Fibroblast of the aortic adventitia (primary cell): ENCODE results near the gene NXPH2. TPM values are rescaled to one million over a fixed set of nuclear protein-coding genes. Genes with fewer than 3 reads are reported as not detected.

Source experiments
- DNase-seq: peaks from one replicate; pipeline ENCODE4 v3.0.0-alpha.2; 2010; ENCODE audit warnings: low read depth
- H3K4me3 ChIP-seq: 2 replicates; pipeline ENCODE4 v1.5.1; 2011; ENCODE audit warnings: low read depth, mild to moderate bottlenecking, control low read depth, low read length, moderate library complexity
- total RNA-seq: library from RNA; depleted of rRNA; stranded (reverse); fragments of >200 nt; gene quantifications from 2 replicates; pipeline ENCODE4 v1.2.3, GENCODE V29; 2012; ENCODE audit warnings: low replicate concordance
- TF ChIP-seq, protein P1 (sequence below): IDR thresholded peaks from 2 replicates; pipeline ENCODE4 v1.5.1; 2011; ENCODE audit warnings: mild to moderate bottlenecking, low read length, control low read depth, inconsistent platforms; ENCODE audit not compliant: insufficient read depth

NXPH2 gene
- total RNA-seq, 1 donor = not detected

DNA sequence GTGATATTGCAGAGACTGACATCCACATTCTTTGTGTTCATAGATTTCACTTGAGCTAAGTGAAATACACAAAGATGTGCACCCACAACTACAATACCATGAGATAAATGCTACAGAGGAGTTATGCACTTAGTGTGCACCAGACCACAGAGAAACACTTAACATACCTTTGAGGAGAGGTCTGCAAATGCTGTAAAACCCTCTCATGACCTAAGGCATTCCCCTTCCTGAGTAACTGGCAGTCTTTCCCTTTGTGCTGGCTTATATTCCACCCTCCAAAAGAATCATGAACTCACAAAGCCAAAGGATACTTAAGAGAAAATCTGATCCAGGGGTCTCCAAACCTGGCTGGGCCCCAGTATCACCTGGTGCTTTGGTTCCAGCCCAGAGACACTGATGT is 16.2 kb downstream of the NXPH2 start:
- TF ChIP-seq, protein P1, sequence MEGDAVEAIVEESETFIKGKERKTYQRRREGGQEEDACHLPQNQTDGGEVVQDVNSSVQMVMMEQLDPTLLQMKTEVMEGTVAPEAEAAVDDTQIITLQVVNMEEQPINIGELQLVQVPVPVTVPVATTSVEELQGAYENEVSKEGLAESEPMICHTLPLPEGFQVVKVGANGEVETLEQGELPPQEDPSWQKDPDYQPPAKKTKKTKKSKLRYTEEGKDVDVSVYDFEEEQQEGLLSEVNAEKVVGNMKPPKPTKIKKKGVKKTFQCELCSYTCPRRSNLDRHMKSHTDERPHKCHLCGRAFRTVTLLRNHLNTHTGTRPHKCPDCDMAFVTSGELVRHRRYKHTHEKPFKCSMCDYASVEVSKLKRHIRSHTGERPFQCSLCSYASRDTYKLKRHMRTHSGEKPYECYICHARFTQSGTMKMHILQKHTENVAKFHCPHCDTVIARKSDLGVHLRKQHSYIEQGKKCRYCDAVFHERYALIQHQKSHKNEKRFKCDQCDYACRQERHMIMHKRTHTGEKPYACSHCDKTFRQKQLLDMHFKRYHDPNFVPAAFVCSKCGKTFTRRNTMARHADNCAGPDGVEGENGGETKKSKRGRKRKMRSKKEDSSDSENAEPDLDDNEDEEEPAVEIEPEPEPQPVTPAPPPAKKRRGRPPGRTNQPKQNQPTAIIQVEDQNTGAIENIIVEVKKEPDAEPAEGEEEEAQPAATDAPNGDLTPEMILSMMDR = no peak
- DNase-seq = no peak
- H3K4me3 ChIP-seq = no peak overlapping the region

DNA sequence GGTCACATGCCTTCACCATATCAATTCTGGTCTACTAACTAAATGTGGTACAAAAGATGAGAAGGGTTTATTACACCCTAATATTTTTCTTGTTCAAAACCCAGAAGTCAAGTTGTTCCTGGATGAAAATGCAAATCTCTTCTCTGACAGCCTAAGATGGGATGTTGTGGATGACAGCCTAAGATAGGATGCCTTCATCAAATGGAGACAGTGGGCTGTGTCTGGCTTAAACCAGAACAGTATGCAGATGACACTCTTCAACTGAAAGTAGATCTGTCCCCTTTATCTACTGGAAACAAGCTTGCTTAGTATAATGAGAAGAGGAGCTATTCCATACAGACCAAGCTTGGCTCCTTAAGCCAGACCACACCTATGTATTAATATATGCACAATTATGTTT is 17.7 kb downstream of the NXPH2 start:
- no peak overlapping the region for H3K4me3 ChIP-seq
- TF ChIP-seq, protein P1 = no peak
- DNase-seq = no peak

DNA sequence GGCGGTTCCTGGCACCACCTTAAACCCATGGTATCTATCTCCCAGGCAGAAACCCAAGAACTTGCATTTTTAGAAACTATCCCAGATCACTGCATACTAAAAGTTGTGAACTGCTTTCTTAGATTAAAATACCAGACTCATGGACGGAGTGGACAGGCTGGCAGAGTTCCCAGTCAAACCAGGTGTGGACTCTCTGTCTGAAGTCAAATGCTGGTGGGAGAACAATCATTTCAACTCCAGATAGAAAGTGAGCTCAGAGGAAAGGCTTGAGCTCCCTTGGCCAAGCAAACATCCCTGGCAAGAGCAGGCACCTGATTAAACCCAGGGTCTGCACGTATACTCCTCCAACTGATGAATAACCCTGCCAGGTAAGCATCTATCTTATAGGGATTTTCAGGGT is 19.5 kb downstream of the NXPH2 start:
- no peak overlapping the region for H3K4me3 ChIP-seq
- DNase-seq = no peak
- TF ChIP-seq, protein P1 = no peak

DNA sequence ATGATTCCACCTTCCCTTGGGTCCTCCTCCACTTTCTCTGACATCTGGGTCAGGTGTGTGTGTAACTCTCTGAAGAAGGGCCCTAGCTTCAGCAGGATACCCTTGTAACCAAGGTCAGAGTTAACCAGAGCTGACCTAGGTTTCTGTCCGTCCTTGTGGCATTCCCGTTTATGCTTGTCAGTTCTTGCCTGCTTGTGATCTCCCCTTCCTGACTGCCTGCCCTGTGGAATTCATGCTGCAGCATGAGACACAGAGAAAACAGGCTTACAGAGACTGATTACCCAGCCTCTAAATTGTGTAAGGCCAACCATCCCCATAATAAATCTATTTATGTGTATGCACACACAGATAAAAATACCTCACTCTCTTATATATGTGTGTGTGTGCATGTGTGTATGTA is 22.8 kb downstream of the NXPH2 start:
- TF ChIP-seq, protein P1 = no peak
- no peak for DNase-seq

DNA sequence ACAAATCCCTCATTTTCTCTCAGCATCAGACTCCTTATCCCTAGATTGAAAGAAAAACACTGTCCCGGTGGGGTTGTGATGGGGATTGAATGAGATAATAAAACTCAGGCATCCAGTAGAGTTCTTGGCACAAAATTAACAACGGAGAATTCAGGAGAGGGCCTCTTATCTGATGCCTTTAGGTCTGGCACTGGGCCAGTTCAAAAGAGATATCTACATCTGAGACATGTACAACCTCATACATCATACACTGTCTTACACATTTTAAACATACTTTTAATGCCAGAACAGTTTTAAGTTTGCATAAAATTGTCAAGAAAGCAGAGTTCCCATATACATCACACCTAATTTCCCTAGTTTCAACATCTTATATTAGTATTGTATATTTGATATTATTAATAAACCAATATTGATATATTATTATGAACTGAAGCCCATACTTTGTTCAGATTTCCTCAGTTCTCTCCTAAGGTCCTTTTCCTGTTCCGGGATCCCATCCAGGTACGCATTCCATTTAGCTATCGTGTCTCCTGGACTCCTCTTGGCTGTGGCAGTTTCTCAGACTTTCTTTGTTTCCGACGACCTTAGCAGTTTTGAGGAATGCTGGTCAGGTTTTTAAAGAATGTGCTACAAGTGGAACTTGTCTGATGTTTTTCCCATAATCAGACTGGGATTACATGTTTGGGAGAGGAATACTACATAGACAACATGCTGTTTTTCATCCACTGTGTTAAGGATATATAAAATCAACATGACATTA is 27.8 kb downstream of the NXPH2 start:
- TF ChIP-seq, protein P1 = no peak
- peak; percentile 79 for DNase-seq
- no peak overlapping the region for H3K4me3 ChIP-seq

More for the DNA sequence above, 22.8 kb downstream of the NXPH2 start:
- no peak overlapping the region for H3K4me3 ChIP-seq

DNA sequence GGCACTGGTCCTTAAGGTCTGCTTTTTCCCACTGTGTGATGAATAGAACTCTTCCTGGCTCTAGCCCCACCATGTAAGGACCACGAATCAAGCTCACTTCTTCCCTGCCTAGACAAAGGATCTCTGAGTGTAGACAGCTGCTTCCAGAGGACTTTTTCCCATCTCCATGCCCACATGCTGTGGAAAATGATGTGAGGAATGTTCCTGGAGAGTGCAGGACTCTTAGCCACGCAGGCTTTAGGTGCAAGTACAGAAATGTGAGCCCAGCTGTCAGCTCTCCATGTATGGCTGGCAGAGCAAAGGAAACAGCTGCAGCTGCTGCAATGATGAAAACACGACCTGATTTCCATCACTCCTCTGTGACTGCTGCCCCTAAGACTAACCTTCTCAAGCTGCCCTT is 35.5 kb downstream of the NXPH2 start:
- TF ChIP-seq, protein P1 = no peak
- no peak for DNase-seq
- no peak overlapping the region for H3K4me3 ChIP-seq
